Stimulated activated CD8-positive, alpha-beta memory T cell treated with anti-CD3 and anti-CD28 coated beads, Interleukin-12 subunit alpha, Interleukin-12 subunit beta, amount 100 ng/mL, for 1 hour (primary cell): ENCODE results near the gene NOD1.
"Not testable (repeated sequence)": the region's sequence is repeated elsewhere in the genome, so short reads cannot be mapped to it uniquely, and the experiment has no call there.

Source experiments
- DNase-seq: peaks from one replicate; pipeline ENCODE4 v3.0.0-alpha.2; 2020; ENCODE audit warnings: low read depth

The NOD1 gene

DNA sequence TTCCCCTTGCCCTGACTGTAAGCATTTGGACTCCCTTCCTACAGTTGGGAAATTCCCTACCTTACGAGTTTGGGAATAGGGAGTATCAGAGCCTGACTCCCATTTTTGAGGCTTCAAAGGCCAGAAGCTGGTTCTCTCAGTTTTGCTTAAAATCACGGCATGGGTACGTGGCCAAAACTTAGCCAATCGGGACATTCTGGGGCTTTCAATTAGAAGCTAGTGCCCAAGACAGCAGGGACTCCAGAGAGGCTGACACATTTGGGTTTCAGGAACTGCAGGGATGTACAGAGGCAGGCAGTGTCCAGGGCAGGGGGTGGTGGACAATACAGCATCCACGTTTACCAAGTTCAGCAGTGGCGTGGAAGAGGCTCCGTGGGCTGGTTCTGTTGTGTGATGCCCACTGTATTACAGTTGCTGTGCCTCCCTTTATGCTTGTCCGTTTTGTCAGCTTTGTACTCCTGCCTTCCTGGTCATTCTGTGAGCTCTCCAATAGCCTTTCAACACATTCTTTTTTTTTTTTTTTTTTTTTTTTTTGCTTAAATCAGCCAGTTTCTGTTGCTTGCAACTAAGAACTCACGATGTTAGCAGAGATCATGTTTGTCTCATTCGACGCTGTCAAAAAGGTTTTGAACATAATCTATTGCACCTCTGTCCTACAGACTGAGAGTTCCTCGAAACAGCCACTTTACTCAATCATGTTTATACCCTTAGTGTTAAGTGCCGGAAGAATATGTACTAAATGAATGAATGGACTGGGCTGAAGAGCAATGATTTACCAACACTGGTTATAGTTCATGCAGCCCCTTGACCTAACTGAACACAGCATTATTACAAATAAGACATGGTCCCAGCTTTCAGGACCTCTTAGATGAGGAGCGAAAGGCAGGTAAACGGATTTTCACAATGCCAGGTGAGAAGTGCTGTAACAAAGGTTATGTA lies 25.0 kb upstream of the NOD1 start:
- DNase-seq = no peak

GRCh38 chr7:30502470-30503251 lies 24.1 kb upstream of the NOD1 start:
- no peak for DNase-seq

GRCh38 chr7:30501264-30501663 lies 22.7 kb upstream of the NOD1 start:
- DNase-seq = no peak

- DNase-seq = no peak
Observed at GRCh38 chr7:30493228-30493627, 14.6 kb upstream of the NOD1 start.

DNA sequence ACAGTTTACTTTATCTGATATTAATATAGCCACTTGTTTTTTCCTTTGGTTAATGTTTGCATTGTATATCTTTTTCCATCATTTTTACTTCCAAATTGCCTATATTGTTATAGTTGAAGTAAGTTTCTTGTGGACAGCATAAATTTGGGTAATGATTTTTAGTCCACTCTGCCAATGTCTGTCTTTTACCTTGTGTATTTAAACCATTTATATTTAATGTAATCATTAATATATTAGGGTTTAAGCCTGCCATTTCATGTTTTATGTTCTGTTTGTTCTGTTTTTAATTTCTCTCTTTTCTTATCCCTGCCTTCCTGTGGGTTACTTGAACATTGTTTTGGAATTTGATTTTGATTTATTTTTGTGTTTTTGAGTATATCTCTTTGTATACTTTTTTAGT lies 12.8 kb upstream of the NOD1 start:
- no peak for DNase-seq

GRCh38 chr7:30487371-30487770 lies 8.8 kb upstream of the NOD1 start:
- DNase-seq = no peak

GRCh38 chr7:30485667-30486066 lies 7.1 kb upstream of the NOD1 start:
- DNase-seq = no peak

- not testable (repeated sequence) for DNase-seq
Observed at GRCh38 chr7:30481416-30481815, 2.8 kb upstream of the NOD1 start.

DNA sequence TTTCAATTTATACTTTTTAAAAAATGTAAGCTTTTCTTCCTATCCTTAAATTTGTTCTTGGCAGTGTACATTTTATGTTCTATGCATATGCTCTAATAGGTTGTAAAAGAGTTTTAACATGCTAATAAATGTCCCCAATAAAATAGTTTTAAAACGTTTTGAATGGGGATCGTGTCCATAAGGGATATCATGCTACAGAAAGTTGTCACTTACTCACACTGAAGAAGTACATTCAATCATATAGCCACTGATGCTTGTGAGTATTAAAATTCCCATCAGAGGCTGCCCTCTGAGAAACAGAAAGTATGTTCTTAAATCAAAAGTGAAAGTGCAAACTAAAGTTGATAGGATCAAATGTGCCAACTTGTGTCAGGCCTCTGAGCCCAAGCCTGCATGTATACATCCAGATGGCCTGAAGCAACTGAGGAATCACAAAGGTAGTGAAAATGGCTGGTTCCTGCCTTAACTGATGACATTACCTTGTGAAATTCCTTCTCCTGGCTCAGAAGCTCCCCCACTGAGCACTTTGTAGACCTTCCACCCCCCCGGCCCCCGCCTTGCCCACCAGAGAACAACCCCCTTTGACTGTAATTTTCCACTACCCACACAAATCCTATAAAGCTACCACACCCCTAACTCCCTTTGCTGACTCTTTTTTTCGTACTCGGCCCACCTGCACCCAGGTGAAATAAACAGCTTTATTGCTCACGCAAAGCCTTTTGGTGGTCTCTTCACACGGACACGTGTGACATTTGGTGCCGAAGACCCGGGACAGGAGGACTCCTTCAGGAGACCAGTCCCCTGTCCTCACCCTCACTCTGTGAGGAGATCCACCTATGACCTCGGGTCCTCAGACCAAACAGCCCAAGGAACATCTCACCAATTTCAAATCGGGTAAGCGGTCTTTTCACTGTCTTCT lies 877 bp upstream of the NOD1 start:
- DNase-seq = no peak

- DNase-seq = no peak
Observed at GRCh38 chr7:30476459-30477145, 2.0 kb downstream of the NOD1 start.

- no peak for DNase-seq
Observed at GRCh38 chr7:30475580-30475979, 3.0 kb downstream of the NOD1 start.

DNA sequence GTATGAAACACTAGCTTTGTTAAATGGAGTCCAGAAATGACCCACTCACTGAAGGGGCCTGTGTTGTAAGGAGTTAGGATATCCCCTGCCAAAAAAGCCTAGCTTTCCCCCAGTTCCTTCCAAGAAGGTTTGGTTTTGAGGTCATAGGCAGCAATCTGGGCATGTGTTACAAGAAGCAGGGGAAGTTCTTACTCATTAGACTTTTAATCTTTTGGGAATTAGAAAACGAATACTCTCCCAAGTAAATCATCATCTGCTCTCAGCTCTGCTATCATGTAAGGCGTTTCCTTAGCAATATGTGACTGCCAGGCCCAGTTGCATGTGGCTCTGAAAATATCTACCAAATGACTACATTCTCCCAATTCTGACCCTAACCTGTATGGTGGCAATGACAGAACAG lies 3.7 kb downstream of the NOD1 start:
- no peak for DNase-seq

DNA sequence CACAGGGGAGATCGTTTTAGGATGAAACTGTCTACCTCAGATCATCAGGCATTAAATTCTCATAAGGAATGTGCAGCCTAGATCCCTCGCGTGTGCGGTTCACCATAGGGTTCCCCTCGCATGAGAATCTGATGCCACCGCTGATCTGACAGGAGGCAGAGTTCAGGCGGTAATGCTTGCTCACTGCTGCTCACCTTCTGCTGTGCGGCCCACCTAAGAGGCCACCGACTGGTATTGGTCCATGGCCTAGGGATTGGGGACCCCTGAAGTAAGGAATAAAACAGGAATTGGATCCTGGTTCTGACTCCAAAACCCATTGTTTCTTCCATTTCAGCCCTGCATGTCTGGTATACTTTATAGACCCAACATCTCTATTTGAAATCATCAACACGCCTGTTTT lies 4.1 kb downstream of the NOD1 start:
- DNase-seq = no peak

- DNase-seq = no peak
Observed at GRCh38 chr7:30473903-30474302, 4.7 kb downstream of the NOD1 start.

DNA sequence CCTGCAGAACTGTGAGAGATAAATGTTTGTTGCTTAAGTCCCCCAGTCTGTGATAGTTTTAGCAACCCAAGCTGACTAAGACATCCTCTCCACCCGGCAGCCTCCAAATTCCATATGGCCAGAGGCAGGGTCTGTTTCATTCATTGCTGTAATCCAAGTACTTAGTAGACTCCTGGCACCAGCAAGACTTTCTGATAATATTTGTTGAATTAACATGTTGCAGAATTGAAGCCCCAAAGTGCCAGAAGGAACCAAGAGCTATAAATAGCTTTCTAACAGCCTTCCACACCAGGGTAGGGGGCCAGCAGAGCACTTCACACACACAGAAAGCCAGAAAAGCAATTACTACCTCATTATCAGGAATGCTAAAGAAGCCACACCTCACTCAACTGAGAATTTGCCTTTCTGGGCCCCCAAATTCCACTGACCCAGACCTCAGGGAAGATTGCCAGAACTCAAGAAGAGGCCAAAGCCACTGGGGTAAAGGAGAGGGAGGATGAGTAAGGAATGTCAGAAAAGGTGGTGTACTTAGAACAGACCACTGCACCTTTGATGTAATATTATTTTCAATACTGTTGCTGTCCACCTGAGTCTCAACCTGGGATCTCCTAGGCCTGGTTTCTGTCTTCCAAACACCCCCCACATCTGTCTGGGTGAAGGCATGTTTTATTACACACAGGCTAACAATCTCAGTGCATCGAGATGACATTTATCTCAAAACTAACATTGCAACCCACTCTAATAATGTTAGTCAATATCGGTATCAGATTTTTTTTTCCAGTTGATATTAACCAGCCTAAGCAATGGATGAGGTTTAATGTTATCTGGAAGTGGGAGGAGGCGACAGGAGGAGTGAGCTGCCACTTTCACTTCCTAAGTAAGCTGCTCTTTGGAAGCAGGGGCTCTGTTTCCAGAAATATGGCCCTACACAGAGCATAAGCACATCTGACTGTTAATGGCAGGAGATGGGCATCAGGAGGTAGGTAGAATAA lies 5.5 kb downstream of the NOD1 start:
- DNase-seq = no peak

DNA sequence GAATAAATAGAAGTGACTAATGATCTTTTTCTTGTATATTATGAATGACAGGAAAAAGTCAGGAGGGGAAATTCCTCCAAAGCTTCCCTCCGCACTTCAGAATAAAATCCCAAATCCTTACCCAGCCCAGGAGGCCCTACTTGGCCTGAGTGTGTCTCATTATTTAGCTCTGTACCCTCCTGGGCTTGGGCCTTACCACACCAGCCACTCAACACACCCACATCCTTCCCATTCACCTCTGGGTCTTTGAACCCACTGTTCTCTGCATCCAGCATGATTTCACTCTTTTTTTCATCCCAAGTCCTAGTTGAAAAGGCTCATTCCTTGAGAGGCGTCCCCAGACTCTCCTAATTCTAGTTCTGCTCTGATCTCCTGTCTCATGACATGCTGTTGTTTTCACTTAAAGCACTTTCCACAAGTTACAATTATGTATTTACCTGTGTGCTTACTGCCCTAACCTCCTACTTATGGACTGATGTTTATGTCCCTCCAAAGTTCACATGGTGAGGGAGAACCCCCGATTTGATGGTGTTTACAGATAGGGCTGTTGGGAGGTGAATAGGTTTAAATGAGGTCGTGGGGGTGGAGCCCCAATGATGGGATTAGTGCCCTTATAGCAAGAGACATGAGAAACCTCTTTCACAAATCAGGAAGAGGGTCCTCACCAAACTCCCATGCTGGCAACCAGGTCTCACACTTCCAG lies 6.4 kb downstream of the NOD1 start:
- no peak for DNase-seq

GRCh38 chr7:30471205-30471604 lies 7.4 kb downstream of the NOD1 start:
- no peak for DNase-seq

- DNase-seq = no peak
Observed at GRCh38 chr7:30470771-30471170, 7.8 kb downstream of the NOD1 start.

DNA sequence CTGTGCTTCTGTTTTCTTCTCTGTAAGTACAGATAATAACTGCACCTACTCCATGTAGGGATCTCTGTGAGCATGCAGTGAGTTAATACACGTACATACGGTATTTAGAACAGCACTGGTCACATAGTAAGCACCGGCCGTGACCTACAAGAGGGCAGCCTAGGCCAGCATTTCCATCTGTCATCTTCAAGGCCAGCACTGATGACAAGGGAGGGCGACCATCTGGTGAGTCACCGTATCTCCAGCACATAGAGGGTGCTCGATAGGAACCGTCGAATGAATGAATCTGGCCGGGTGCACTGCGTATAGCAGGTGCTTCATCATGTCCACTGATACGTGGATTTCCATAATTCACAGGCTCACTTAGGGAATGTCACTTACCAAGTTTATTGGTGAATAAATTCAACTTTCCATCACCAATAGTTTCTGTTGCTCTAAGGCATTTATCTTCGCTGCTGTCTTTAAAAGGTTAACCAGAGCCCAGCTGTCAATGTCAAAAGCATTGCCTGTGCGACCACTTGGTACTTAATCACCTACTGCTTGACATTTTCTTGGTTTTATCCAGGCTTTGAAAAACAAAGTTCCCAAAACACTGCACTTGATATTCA lies 8.3 kb downstream of the NOD1 start:
- no peak for DNase-seq
